HG03196 (cell line): ENCODE data around the gene UBE2E3.

Experiments
- ATAC-seq: cut with Tn5 transposase; IDR thresholded peaks from one replicate; pipeline ENCODE4 v1.9.1; 2021; ENCODE audit not compliant: unreplicated experiment

The UBE2E3 gene

GRCh38 chr2:180980106-180980942 lies at the start of gene UBE2E3:
Gene UBE2E3, plus strand, starts transcription at chr2:180980605. Its CDS starts 1,438 bp downstream, at chr2:180982043.
- peak; percentile 78 for ATAC-seq

DNA sequence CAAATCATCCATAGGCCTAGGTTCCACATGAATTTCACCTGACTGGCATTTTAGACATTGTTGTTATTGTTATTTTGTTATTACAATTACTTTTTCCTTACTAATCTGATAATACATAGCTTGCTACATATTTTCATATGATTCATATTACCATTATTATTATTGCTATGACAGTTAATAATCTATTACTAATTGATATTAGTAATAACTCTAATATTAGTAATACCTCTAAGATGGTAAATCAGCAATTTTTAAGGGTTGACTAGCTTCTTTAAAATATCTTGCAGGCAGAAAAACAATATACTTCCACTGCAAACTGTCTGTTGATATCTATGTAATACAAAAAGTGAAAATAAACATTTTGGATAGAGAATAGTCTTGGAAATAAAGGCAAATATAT lies 48.6 kb upstream of the UBE2E3 start:
- no peak for ATAC-seq

DNA sequence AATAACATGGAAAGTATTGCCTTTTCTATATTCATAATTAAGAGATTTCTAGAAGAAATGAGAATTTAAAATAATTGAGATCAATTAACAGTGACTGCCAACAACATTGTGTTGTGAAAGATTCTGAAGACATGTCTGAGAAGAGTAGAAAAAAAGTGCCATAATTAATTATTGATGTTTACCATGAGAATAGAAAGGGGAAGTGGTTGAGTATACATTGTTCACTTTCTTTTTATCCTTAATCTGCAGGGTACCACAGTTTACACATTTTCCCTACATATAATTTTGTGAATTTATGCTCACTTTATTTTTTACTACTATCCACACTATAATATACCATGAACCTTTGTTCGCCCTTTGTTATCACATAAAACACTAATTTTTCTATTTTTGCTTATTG lies 47.1 kb upstream of the UBE2E3 start:
- ATAC-seq = peak; percentile 58

- ATAC-seq = no peak
These were observed 45.5 kb upstream of the UBE2E3 start for GRCh38 chr2:180934911-180935310.

DNA sequence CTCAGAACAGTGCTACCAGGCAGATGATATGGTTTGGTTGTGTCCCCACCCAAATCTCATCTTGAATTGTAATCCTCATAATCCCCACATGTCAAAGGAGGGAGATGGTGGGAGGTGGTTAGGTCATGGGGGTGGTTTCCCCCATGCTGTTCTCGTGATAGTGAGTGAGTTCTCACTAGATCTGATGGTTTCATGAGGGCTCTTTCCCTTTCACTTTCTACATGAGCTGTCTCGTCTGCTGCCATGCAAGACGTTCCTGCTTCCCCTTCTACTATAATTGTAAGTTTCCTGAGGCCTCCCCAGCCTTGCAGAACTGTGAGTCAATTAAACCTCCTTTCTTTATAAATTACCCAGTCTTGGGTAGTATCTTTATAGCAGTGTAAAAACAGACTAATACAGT lies 42.9 kb upstream of the UBE2E3 start:
- ATAC-seq = peak; percentile 86

- peak; percentile 58 for ATAC-seq
These were observed 42.0 kb upstream of the UBE2E3 start for GRCh38 chr2:180938451-180938850.

DNA sequence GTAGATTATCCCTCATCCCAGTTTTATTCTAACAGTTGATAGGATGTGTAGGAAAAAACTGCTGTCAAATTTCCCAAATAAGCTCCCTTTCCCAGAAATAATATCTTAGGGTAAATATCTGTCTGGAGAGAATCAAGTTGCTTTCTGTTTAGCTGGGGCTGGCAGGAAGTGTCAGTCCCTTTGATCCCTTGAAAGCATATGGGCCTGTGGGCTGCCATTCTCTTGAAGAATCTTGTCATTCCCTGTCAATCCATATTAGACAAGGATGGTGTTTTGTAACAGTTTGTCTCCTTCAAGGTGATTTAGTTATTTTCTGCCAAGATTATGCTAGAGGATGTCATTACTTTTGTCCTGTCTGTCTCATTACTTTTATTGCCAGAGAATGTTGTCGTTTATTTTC lies 37.1 kb upstream of the UBE2E3 start:
- ATAC-seq = no peak

DNA sequence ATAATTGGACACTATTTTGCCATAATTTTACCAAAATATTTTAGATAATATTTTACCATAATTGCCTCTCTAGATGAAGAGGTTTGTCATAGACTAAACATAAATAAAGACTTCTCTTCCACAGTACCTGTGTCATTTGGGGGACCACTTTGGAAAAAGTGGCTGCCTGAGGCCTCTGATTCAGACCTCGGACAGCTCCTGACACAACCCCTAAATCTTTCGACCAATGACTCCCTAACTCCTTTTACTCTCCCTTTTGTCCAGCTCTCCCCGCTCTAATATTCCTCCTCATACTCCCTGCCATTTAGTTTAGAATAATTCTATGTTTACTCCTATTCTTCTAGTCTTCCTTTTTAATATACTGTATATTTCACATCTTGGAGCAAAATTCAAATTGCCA lies 36.0 kb upstream of the UBE2E3 start:
- ATAC-seq = no peak

DNA sequence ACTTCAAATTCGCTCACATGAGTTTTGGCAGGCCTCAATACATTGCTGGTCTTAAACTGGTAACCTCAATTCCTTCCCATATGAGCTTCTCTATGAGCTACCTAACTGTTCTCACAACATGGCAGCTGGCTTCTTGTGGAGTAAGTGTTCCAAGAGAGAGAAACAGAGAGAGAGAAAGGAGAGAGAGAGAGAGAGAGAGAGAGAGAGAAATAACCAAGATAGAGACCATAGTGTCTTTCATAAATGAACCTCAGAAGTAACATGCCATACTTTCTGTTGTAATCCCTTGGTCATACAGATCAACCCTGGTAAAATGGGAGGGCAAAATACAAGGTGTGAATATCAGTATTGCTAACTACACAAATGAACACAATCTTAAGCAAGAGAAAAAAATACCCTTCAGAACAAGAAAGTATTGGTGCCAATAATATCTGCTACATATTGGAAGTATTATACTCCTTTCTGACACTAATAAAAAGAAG lies 33.2 kb upstream of the UBE2E3 start:
- no peak for ATAC-seq

DNA sequence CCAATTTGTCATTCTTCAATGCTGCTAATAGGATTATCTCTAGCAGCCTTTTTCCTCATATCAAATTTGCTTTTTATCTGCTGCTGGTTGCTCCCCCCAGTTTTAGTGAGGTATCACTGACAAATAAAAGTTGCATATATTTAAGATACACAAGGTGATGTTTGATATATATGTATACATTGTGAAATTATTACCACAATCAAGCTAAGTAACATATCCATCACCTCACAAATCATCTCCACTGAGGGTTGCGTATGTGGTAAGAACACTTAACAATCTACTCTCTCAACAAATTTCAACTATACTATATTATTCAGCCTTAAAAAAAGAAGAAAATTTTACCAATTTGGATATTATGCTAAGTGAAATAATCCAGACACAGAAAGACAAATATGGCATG lies 30.5 kb upstream of the UBE2E3 start:
- no peak for ATAC-seq

GRCh38 chr2:180952082-180952481 lies 28.3 kb upstream of the UBE2E3 start:
- no peak for ATAC-seq

- no peak for ATAC-seq
These were observed 27.6 kb upstream of the UBE2E3 start for GRCh38 chr2:180952731-180953336.

DNA sequence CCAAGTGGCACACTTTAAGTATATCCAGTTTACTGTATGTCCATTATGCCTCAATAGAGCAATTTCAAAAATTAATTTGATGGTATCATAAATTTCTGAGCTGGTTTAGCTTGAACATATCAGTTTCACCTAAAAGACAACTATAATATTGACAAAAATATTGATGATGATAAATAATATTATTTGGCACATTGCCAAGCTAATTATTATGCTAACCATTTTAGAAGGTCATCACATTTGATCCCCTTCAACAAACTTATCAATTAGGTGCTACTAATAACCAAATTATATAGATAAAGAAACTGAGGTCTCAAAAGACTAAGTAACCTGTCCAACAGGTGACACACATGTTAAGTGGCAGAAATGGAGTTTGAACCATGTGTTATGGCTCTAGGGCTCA lies 26.9 kb upstream of the UBE2E3 start:
- no peak for ATAC-seq

DNA sequence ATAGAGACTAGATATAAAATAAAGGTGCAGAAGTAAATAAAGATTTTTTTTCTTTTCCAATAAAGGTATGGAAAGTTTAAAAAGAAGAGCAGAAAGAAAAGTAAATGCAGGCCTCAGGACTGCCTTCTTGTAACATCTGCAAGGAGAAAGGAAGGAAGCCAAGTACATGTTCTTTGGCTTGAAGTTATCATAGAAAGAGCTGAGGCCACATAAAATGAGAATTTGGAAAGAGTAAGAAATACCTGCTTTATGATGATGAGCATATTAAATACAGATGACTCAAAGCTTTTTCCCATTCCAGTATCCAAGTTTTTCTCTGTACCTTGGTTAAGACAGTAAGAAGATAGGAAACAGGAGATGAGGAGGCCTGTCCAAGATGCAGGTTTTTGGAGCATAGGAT lies 25.3 kb upstream of the UBE2E3 start:
- ATAC-seq = no peak

GRCh38 chr2:180959787-180960186 lies 20.6 kb upstream of the UBE2E3 start:
- no peak for ATAC-seq

DNA sequence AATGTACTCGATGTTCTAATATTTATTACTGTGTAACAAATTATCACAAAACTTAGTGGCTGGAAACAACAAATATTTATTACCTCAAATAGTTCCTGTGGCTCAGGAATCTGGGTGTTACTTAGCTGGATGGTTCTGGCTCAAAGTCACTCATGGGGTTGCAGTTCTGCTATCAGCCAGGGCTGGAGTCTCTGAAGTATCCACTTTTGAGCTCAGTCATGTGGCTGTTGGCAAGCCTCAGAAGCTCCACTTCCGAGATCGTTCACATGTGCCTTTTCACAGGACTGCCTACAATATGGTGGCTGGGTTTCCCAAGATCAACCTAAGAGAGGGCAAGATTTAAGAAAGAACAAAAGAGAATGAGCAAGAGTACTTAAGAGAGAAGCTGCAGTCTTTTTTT lies 19.4 kb upstream of the UBE2E3 start:
- no peak for ATAC-seq

GRCh38 chr2:180962727-180963314 lies 17.6 kb upstream of the UBE2E3 start:
- ATAC-seq = no peak

DNA sequence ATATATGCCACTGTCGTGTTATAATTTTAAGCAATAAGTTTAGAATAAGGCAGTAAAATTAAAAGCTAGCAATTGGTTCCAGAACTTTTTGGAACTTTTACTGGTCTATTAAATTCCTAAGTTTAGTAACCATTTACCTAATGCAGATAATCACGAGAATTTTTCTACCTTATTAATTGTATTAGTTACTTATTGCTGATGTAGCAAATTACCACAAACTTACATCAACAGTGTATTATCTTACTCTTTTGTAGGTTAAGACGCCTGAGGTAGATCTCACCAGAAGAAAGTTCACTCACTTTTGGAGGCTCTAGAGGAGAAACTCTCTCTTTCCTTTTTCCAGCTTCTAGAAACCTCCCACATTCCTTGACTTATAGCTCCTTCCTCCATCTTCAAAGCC lies 14.0 kb upstream of the UBE2E3 start:
- ATAC-seq = no peak

DNA sequence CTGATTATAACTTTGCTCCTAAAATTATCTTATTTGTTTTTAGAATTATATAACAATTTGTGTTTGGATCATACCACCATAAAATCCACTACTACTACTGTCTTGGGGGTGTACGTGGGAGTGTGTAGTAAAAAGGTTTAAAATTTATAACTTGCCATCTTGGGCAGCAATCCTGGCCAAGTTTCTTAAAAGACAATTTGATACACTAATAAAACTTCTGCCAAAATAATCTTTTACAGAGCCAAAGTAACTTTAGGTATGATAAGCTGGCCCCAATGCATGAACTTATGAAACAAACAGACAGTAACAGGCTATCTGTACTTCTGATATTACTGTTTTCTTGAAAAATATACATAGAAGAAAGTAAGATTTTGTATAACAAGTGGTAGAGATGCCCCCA lies 11.3 kb upstream of the UBE2E3 start:
- ATAC-seq = no peak

- no peak for ATAC-seq
These were observed 10.4 kb upstream of the UBE2E3 start for GRCh38 chr2:180970016-180970415.

DNA sequence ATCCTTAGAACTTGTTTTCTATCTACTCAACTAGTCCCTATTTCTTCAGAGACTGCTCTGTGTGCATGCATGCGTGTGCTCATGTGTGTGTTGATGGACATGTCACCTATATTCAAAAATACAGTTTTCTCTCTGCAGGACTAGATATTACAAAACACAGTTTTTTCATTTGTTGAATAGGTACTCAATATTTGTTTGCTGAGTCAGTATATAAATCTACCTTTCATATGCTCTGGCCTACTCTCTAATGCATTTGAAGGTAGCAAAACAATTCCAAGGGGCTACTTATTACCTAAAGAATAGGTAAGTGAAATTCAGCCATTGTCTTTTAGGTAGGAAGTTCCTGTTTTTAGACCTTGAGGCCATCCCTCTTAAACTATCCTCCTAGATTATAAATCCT lies 8.6 kb upstream of the UBE2E3 start:
- ATAC-seq = no peak

- no peak for ATAC-seq
These were observed 4.8 kb upstream of the UBE2E3 start for GRCh38 chr2:180975585-180975984.
